Keratinocyte (primary cell): ENCODE measurements around the gene LRRIQ4. TPM values are rescaled to one million over a fixed set of nuclear protein-coding genes. Genes with fewer than 3 reads are reported as not detected.

ENCODE experiments used
- DNase-seq: peaks from one replicate; pipeline ENCODE4 v3.0.0-alpha.2; 2011; ENCODE audit warnings: low read depth, missing footprints, low spot score
- FAIRE-seq: peaks from 2 replicates; lab custom pipeline; 2011; peaks lifted over from hg19 to GRCh38; lab: Jason Lieb, UNC
- H2AFZ ChIP-seq: 2 replicates; pipeline ENCODE4 v1.6.0; 2012; ENCODE audit warnings: low read length, control low read depth, inconsistent platforms; ENCODE audit not compliant: control insufficient read depth
- H3K27ac ChIP-seq: 2 replicates; pipeline ENCODE4 v1.5.1; 2011; ENCODE audit warnings: low read length; ENCODE audit not compliant: control insufficient read depth, insufficient read depth
- H3K27me3 ChIP-seq: 3 replicates; pipeline ENCODE4 v1.6.0; 2011; ENCODE audit warnings: low read length; ENCODE audit not compliant: control insufficient read depth, insufficient read depth; ENCODE audit errors: extremely low read depth
- H3K36me3 ChIP-seq, 2 experiments: 2 replicates in 1 of 2; 3 replicates in 1 of 2; pipeline ENCODE4 v1.5.1; 2011; ENCODE audit warnings: low read length in 2 of 2, mild to moderate bottlenecking in 1 of 2; ENCODE audit not compliant: control insufficient read depth in 2 of 2, insufficient read depth in 2 of 2; ENCODE audit errors: extremely low read depth in 1 of 2
- H3K4me1 ChIP-seq: 3 replicates; pipeline ENCODE4 v1.5.1; 2011; ENCODE audit warnings: low read length; ENCODE audit not compliant: control insufficient read depth, insufficient read depth; ENCODE audit errors: extremely low read depth
- H3K4me2 ChIP-seq: 3 replicates; pipeline ENCODE4 v1.6.0; 2011; ENCODE audit warnings: low read depth, low read length; ENCODE audit not compliant: control insufficient read depth, insufficient read depth; ENCODE audit errors: extremely low read depth
- H3K4me3 ChIP-seq, 3 experiments: fragments of 200-600 bp in 1 of 3; sonication (generic) in 1 of 3; 2 replicates in 2 of 3; 3 replicates in 1 of 3; pipeline ENCODE4 v1.5.1; 2011 to 2016; ENCODE audit warnings: low read length in 3 of 3, mild to moderate bottlenecking in 3 of 3, control low read depth in 2 of 3, inconsistent platforms in 1 of 3, low read depth in 1 of 3, mixed read lengths in 1 of 3, mixed run types in 1 of 3, moderate library complexity in 1 of 3; ENCODE audit not compliant: control insufficient read depth in 2 of 3, insufficient read depth in 2 of 3; ENCODE audit errors: extremely low read depth in 1 of 3
- H3K79me2 ChIP-seq: 2 replicates; pipeline ENCODE4 v1.6.0; 2012; ENCODE audit warnings: low read length; ENCODE audit not compliant: control insufficient read depth, insufficient read depth
- H3K9ac ChIP-seq: 3 replicates; pipeline ENCODE4 v1.6.0; 2011; ENCODE audit warnings: low read length; ENCODE audit not compliant: control insufficient read depth, insufficient read depth; ENCODE audit errors: extremely low read depth
- H3K9me1 ChIP-seq: 3 replicates; pipeline ENCODE4 v1.6.0; 2011; ENCODE audit warnings: low read length; ENCODE audit not compliant: control insufficient read depth, insufficient read depth; ENCODE audit errors: extremely low read depth
- H3K9me3 ChIP-seq: 2 replicates; pipeline ENCODE4 v1.5.1; 2012; ENCODE audit warnings: low read depth, low read length; ENCODE audit not compliant: control insufficient read depth
- H4K20me1 ChIP-seq: 3 replicates; pipeline ENCODE4 v1.6.0; 2011; ENCODE audit warnings: low read length; ENCODE audit not compliant: control insufficient read depth, insufficient read depth; ENCODE audit errors: extremely low read depth
- EZH2 ChIP-seq: IDR thresholded peaks from one replicate; pipeline ENCODE4 v1.6.1; 2012; ENCODE audit warnings: inconsistent platforms, mild to moderate bottlenecking, low read length, moderate library complexity
- dilution Hi-C: fragments of 300-500 bp; cut with MboI; formaldehyde crosslinking; loops from one replicate; pipeline ENCODE4 v1.7.0; 2020; ENCODE audit warnings: low sequenced_read_pairs; ENCODE audit not compliant: extremely low pct_ligation_motif_present
- polyA plus RNA-seq, 5 experiments: library from polyadenylated mRNA; depleted of rRNA in 3 of 5; stranded (reverse) in 3 of 5; stranded (forward) in 1 of 5; unstranded in 1 of 5; fragments of >200 nt; gene quantifications; 1 replicate in 1 of 5; 2 replicates in 3 of 5; 3 replicates in 1 of 5; pipeline versions ENCODE4 v1.2.1 to v1.2.3, GENCODE V29; 2011 to 2012; ENCODE audit warnings: missing spikeins in 2 of 5, low read depth in 1 of 5, low replicate concordance in 1 of 5
- TF ChIP-seq, protein P1 (sequence below), 3 experiments: IDR thresholded peaks in 1 of 3; conservative IDR thresholded peaks in 1 of 3; optimal IDR thresholded peaks in 1 of 3; 2 replicates in 2 of 3; 3 replicates in 1 of 3; pipeline versions ENCODE3 to v1.5.1; 2011; ENCODE audit warnings: low read length in 3 of 3, mild to moderate bottlenecking in 3 of 3, moderate library complexity in 2 of 3, control low read depth in 1 of 3, inconsistent platforms in 1 of 3; ENCODE audit not compliant: insufficient read depth in 2 of 3; ENCODE audit errors: extremely low read depth in 1 of 3

LRRIQ4 gene
- polyA plus RNA-seq, 1 donor (not counting 4 experiments of a cell fraction or from before 2014, with no cell fraction given) = not detected

DNA sequence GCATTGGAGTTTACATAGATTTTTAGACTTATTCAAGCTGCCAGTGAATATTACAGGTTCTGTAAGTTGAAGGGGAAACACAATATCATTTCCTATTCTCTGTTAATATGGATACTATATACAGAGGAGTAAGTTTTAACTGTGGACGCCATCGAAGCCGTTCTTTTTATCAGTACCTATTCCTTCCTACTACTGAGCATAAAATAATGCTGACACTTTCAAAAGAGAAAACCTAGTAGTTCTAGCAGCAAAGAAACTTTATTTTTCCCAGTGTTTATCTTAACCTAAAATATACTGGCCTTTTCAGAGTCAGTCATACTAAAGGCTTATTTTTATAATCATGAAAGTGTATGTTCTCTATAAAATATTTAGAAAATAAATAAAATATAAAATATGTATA, 42.8 kb downstream of the LRRIQ4 start:
- DNase-seq (no peak), FAIRE-seq (no peak)
- no peak for TF ChIP-seq EZH2
- TF ChIP-seq, protein P1, sequence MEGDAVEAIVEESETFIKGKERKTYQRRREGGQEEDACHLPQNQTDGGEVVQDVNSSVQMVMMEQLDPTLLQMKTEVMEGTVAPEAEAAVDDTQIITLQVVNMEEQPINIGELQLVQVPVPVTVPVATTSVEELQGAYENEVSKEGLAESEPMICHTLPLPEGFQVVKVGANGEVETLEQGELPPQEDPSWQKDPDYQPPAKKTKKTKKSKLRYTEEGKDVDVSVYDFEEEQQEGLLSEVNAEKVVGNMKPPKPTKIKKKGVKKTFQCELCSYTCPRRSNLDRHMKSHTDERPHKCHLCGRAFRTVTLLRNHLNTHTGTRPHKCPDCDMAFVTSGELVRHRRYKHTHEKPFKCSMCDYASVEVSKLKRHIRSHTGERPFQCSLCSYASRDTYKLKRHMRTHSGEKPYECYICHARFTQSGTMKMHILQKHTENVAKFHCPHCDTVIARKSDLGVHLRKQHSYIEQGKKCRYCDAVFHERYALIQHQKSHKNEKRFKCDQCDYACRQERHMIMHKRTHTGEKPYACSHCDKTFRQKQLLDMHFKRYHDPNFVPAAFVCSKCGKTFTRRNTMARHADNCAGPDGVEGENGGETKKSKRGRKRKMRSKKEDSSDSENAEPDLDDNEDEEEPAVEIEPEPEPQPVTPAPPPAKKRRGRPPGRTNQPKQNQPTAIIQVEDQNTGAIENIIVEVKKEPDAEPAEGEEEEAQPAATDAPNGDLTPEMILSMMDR (optimal IDR thresholded peaks at IDR 0.05 in 1 of 3, IDR thresholded peaks at IDR 0.05 in 1 of 3, conservative IDR thresholded peaks at IDR 0.05 in 1 of 3; ENCODE audit: extremely low read depth in 1 of 3, insufficient read depth in 2 of 3, low read length in 3 of 3) = no peak
- Histone ChIP-seq H3K4me3 (no peak overlapping the region), H3K27ac (no peak overlapping the region), H3K9ac (no peak overlapping the region), H4K20me1 (no peaks in the 10 kb centered on the region), H3K79me2 (no peaks in the 10 kb centered on the region), H3K27me3 (no peaks in the 10 kb centered on the region), H3K4me2 (no peak overlapping the region), H3K36me3 (no peaks in the 10 kb centered on the region), H3K9me1 (no peaks in the 10 kb centered on the region), H2AFZ (no peak overlapping the region), H3K4me1 (no peaks in the 10 kb centered on the region), H3K9me3 (no peaks in the 10 kb centered on the region)
- dilution Hi-C loops = no loop called here

DNA sequence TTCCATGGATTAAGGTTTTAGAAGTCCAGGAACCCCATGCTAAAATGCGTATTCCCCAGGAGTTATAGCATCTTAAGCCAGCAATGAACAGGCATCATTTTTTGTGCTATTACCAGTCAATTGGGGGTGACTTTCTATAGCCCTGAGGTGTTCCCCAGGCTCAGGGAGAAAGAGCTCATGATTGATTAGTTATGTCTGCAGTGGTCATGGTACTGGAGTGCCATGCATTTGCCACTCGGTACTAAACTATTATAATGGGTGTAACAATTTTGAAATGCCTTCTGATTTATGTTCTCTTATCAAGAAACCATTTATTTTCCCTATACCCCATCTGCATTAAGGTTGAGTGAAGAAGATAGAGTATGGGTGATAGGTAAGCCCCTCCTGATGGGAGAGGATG, 45.1 kb downstream of the LRRIQ4 start:
- Histone ChIP-seq H4K20me1 (no peaks in the 10 kb centered on the region), H3K4me3 (no peak overlapping the region), H3K27ac (no peak overlapping the region), H2AFZ (no peak overlapping the region), H3K79me2 (no peaks in the 10 kb centered on the region), H3K9me3 (no peaks in the 10 kb centered on the region), H3K4me2 (no peak overlapping the region), H3K36me3 (no peaks in the 10 kb centered on the region), H3K9me1 (no peaks in the 10 kb centered on the region), H3K27me3 (peaks cover 3% of the 10 kb centered on the region), H3K9ac (no peak overlapping the region), H3K4me1 (no peaks in the 10 kb centered on the region)
- FAIRE-seq = no peak
- DNase-seq = no peak
- TF ChIP-seq, protein P1 (optimal IDR thresholded peaks at IDR 0.05 in 1 of 3, IDR thresholded peaks at IDR 0.05 in 1 of 3, conservative IDR thresholded peaks at IDR 0.05 in 1 of 3; ENCODE audit: extremely low read depth in 1 of 3, insufficient read depth in 2 of 3, low read length in 3 of 3) = no peak
- no peak for TF ChIP-seq EZH2
- dilution Hi-C loops = no loop called here
